HL-60 (cell line): Measurements from ENCODE around the gene ZNF44.

Experiments
- DNase-seq, 2 experiments: peaks; one replicate each; pipeline ENCODE4 v3.0.0-alpha.2; 2010 to 2020; ENCODE audit warnings: low read depth in 1 of 2, low spot score in 1 of 2
- H3K27ac ChIP-seq: fragments of 250-450 bp; sonication (Bioruptor Pico); replicated peaks from 2 replicates; pipeline ENCODE4 v1.5.1; 2020; ENCODE audit warnings: mild to moderate bottlenecking, moderate library complexity
- H3K27me3 ChIP-seq: fragments of 250-450 bp; sonication (Bioruptor Pico); 2 replicates; pipeline ENCODE4 v1.5.1; 2021; ENCODE audit warnings: mild to moderate bottlenecking, moderate library complexity; ENCODE audit not compliant: insufficient read depth, poor library complexity, severe bottlenecking
- H3K4me3 ChIP-seq: replicated peaks from 2 replicates; pipeline ENCODE4 v1.5.1; 2011; ENCODE audit warnings: mild to moderate bottlenecking, control low read depth, low read length; ENCODE audit not compliant: insufficient read depth
- GABPA ChIP-seq: IDR thresholded peaks from 2 replicates; pipeline ENCODE4 v1.6.1; 2012; ENCODE audit warnings: low read depth
- POLR2AphosphoS5 ChIP-seq: IDR thresholded peaks from 2 replicates; pipeline ENCODE4 v1.6.1; 2012; ENCODE audit warnings: low read depth
- SPI1 ChIP-seq: IDR thresholded peaks from 2 replicates; pipeline ENCODE4 v1.6.1; 2012; ENCODE audit warnings: low read depth, mild to moderate bottlenecking, borderline replicate concordance
- TF ChIP-seq, protein P1 (sequence below): IDR thresholded peaks from one replicate; pipeline ENCODE4 v1.5.1; 2011; ENCODE audit warnings: low read length, control low read depth, inconsistent platforms; ENCODE audit not compliant: insufficient read depth
- TF ChIP-seq, protein P2 (sequence below): IDR thresholded peaks from 2 replicates; pipeline ENCODE4 v1.6.1; 2012; ENCODE audit warnings: low read depth; ENCODE audit not compliant: insufficient replicate concordance

Gene ZNF44

DNA sequence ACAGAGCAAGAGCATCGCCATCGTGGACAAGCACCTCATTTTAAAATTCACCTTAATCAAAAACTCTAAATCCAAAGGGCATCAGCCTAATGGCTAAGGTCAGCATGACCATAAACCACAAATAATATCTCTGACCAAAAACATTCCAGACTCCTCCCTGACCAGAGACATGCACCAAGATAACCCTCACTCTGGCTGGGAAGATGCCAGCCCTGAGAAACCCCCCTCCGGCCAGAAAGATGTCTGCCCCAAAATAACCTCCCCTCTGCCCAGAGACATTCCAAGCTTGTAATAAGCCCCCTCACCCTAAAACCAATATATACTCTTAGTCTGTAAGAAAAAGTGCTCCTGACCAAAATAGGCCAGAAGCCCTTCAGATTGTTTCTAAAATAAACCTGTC lies 61.7 kb downstream of the ZNF44 start:
- Histone ChIP-seq H3K4me3 (no peak overlapping the region), H3K27ac (no peak overlapping the region), H3K27me3 (no peaks in the 10 kb centered on the region)
- TF ChIP-seq, protein P1, sequence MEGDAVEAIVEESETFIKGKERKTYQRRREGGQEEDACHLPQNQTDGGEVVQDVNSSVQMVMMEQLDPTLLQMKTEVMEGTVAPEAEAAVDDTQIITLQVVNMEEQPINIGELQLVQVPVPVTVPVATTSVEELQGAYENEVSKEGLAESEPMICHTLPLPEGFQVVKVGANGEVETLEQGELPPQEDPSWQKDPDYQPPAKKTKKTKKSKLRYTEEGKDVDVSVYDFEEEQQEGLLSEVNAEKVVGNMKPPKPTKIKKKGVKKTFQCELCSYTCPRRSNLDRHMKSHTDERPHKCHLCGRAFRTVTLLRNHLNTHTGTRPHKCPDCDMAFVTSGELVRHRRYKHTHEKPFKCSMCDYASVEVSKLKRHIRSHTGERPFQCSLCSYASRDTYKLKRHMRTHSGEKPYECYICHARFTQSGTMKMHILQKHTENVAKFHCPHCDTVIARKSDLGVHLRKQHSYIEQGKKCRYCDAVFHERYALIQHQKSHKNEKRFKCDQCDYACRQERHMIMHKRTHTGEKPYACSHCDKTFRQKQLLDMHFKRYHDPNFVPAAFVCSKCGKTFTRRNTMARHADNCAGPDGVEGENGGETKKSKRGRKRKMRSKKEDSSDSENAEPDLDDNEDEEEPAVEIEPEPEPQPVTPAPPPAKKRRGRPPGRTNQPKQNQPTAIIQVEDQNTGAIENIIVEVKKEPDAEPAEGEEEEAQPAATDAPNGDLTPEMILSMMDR: no peak
- TF ChIP-seq, protein P2, sequence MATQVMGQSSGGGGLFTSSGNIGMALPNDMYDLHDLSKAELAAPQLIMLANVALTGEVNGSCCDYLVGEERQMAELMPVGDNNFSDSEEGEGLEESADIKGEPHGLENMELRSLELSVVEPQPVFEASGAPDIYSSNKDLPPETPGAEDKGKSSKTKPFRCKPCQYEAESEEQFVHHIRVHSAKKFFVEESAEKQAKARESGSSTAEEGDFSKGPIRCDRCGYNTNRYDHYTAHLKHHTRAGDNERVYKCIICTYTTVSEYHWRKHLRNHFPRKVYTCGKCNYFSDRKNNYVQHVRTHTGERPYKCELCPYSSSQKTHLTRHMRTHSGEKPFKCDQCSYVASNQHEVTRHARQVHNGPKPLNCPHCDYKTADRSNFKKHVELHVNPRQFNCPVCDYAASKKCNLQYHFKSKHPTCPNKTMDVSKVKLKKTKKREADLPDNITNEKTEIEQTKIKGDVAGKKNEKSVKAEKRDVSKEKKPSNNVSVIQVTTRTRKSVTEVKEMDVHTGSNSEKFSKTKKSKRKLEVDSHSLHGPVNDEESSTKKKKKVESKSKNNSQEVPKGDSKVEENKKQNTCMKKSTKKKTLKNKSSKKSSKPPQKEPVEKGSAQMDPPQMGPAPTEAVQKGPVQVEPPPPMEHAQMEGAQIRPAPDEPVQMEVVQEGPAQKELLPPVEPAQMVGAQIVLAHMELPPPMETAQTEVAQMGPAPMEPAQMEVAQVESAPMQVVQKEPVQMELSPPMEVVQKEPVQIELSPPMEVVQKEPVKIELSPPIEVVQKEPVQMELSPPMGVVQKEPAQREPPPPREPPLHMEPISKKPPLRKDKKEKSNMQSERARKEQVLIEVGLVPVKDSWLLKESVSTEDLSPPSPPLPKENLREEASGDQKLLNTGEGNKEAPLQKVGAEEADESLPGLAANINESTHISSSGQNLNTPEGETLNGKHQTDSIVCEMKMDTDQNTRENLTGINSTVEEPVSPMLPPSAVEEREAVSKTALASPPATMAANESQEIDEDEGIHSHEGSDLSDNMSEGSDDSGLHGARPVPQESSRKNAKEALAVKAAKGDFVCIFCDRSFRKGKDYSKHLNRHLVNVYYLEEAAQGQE: no peak
- TF ChIP-seq SPI1 (no peak), GABPA (no peak), POLR2AphosphoS5 (no peak)
- no peak for DNase-seq

DNA sequence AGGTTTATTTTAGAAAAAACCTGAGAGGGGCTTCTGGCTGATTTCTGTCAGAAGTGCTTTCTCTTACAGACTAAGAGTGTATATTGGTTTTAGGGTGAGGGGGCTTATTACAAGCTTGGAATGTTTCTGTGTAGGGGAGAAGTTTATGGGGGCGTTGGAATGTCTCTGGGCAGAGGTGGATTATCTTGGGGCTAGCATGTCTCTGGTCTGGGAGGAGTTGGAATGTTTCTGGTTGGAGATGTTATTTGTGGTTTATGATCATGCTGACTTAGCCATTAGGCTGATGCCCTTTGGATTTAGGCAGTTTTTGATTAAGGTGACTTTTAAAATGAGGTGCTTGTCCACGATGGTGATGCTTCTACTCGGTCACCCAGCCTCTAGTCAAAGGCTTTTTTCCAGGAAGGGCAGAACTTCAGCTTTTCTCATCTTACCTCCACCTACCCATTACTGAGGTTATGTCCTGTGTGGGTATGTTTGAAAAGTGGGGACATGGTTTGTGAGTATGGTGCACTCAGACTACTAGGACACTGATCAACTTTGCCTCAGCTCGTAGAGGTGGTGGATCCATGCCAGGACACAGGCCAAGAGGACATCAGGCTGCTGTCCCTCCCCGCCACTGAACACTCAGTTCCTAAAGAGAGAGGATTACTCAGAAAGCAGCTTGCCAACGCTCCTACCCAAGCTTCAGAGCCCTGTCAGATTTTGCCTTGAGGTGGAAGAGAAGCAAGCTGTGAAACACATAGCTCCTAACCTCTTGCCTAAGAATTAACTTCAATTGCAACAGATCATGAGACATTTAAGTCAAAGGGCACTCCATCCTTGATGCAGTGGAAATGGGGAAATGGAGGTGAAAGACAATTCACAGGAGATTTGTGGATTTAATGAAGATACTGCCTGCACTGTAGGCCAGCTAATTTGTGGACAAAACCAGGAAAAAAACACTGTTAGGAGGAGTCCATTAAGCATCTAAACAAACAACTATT lies 63.6 kb downstream of the ZNF44 start:
- no peak overlapping the region for H3K27ac ChIP-seq
- DNase-seq: peak in 1 of 2 experiments; percentile 4
- H3K4me3 ChIP-seq: no peak overlapping the region
- TF ChIP-seq, protein P1: no peak
- TF ChIP-seq GABPA: no peak
- TF ChIP-seq SPI1: no peak
- TF ChIP-seq, protein P2: no peak
- no peak for TF ChIP-seq POLR2AphosphoS5
- H3K27me3 ChIP-seq: no peaks in the 10 kb centered on the region

DNA sequence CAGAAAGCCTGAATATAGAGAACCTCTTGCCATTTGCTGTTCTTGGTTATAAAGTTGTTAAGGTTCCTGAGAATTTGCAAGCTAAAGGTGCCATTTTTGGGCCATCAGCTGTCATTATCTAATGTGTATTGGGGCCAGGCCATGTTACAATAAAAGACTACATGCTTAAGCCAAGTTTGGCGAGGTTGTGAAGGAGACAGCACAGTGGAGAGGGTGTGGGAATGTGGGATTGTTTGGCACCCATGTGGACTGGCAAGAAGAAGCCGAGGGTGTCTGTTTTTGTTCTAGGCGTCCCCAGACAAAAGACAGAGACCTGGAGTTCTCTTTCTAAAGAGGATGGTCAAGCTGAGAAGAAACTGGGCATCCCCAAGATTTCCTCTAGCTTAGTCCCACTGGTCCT lies 64.7 kb downstream of the ZNF44 start:
- no peaks in the 10 kb centered on the region for H3K27me3 ChIP-seq
- no peak for DNase-seq
- H3K27ac ChIP-seq: no peak overlapping the region
- TF ChIP-seq, protein P2: no peak
- TF ChIP-seq POLR2AphosphoS5 (no peak), SPI1 (no peak), GABPA (no peak)
- TF ChIP-seq, protein P1: no peak
- H3K4me3 ChIP-seq: no peak overlapping the region
